Ascending aorta (tissue), 2 donors: ENCODE measurements around the gene ADIPOR2. TPM values are rescaled to one million over a fixed set of nuclear protein-coding genes. Genes with fewer than 3 reads are reported as not detected.

ENCODE experiments used
- DNase-seq, 2 donors: peaks; one replicate each; pipeline ENCODE4 v3.0.0-alpha.2; 2019; ENCODE audit warnings: low spot score in 2 of 2
- H3K27ac ChIP-seq, 2 donors: fragments of 200-600 bp; sonication (generic); one replicate each; pipeline ENCODE4 v1.5.1; 2016 to 2017; ENCODE audit warnings: mild to moderate bottlenecking in 1 of 2
- H3K27me3 ChIP-seq: fragments of 200-600 bp; sonication (generic); one replicate; pipeline ENCODE4 v1.5.1; 2017
- H3K36me3 ChIP-seq, 2 donors: fragments of 200-600 bp; sonication (generic); one replicate each; pipeline ENCODE4 v1.5.1; 2016
- H3K4me1 ChIP-seq, 2 donors: fragments of 200-600 bp; sonication (generic); one replicate each; pipeline ENCODE4 v1.5.1; 2016 to 2017; ENCODE audit warnings: mild to moderate bottlenecking in 1 of 2
- H3K4me3 ChIP-seq, 2 donors: fragments of 200-600 bp; sonication (generic); one replicate each; pipeline ENCODE4 v1.5.1; 2016 to 2017; ENCODE audit warnings: mild to moderate bottlenecking in 1 of 2
- H3K9me3 ChIP-seq, 2 donors: fragments of 200-600 bp; sonication (generic); one replicate each; pipeline ENCODE4 v1.5.1; 2016
- CTCF ChIP-seq, 3 experiments: fragments of 200-600 bp in 2 of 3; fragments of 450-650 bp in 1 of 3; sonication (generic) in 2 of 3; IDR thresholded peaks; one replicate each; pipeline ENCODE4 v1.5.1; 2016 to 2019; ENCODE audit warnings: antibody characterized with exemption in 3 of 3, mild to moderate bottlenecking in 1 of 3, moderate library complexity in 1 of 3
- intact Hi-C: fragments of 100-400 bp; cut with DNase I; formaldehyde crosslinking; loops from one replicate; pipeline ENCODE4 v1.15.1; 2023
- total RNA-seq: library from RNA; depleted of rRNA; stranded (reverse); fragments of >200 nt; gene quantifications from one replicate; pipeline ENCODE4 v1.1.0, GENCODE V29; 2016

ADIPOR2 gene
- total RNA-seq, 1 donor from 2014 or later = 25.7 TPM

- H3K4me1 ChIP-seq = peaks cover 0 to 4% of the 10 kb centered on the region in 2 donors
- no peak overlapping the region for H3K4me3 ChIP-seq
- DNase-seq = no peak
- H3K27me3 ChIP-seq = no peaks in the 10 kb centered on the region
- no peak for TF ChIP-seq CTCF (IDR thresholded peaks at IDR 0.05)
- no peak overlapping the region for H3K27ac ChIP-seq
- H3K36me3 ChIP-seq = no peaks in the 10 kb centered on the region
- no peaks in the 10 kb centered on the region for H3K9me3 ChIP-seq
- intact Hi-C loops = no loop called here
Measured at GRCh38 chr12:1810201-1810930, 119.5 kb downstream of the ADIPOR2 start.

DNA sequence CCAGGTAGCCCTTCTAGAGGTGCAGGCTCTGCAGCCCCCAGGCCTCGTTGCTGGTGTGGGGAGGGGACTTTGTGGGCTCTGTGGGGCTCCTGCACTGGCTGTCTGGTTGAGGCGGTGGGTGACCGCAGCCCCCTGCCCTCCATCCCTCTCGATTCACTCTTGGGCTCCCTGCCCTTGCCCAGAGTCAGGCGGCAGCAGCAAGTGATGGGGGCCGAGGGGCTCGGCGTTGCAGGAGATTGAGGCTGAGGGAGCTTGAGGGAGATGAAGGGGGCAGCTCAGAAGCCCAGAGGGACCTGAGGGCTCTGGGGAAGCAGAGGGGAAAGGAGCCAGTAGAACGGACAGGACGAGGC, 120.0 kb downstream of the ADIPOR2 start:
- Histone ChIP-seq H3K27me3 (no peaks in the 10 kb centered on the region), H3K36me3 (no peaks in the 10 kb centered on the region), H3K4me3 (no peak overlapping the region), H3K4me1 (peaks cover 0 to 3% of the 10 kb centered on the region in 2 donors), H3K27ac (no peak overlapping the region), H3K9me3 (no peaks in the 10 kb centered on the region)
- intact Hi-C loops = no loop called here
- no peak for DNase-seq
- TF ChIP-seq CTCF (IDR thresholded peaks at IDR 0.05) = no peak

DNA sequence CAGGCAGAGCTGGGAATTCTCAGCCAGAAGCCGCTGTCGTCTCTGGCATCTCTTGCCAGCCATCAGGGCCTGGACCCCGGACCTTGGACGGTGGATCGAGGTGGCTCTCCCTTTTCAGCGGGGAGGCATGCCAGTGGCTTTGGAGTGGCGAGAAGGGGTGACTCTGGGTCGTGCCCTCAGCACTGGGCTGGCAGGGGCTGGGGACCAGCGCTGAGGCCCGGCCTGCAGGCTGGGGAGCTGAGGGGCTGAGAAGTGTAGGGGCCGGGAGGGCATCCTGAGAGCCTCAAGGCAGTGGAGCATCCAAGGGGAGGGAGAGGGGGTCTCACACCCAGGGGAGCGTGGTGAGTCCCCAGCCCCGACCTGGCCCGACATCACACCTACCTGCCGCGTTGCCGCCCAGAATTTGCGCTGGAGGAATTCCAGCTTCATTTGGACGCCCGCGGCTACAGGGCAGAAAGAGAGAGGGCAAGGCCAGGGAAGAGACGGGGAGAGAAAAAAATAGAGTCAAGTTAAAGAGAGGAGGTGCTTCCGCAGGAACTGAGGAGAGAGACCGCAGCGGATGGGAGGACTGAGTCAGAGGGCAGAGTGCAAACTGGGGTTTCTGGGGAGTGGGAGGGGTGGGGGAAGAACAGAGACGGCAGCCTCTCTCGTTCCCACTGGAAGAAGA, 120.5 kb downstream of the ADIPOR2 start:
- no peaks in the 10 kb centered on the region for H3K36me3 ChIP-seq
- no peak overlapping the region for H3K4me3 ChIP-seq
- intact Hi-C loops = no loop called here
- no peak for TF ChIP-seq CTCF (IDR thresholded peaks at IDR 0.05)
- no peak for DNase-seq
- no peaks in the 10 kb centered on the region for H3K4me1 ChIP-seq
- H3K9me3 ChIP-seq = no peaks in the 10 kb centered on the region
- no peaks in the 10 kb centered on the region for H3K27me3 ChIP-seq
- peak overlapping the region; percentile 27 to 47 for H3K27ac ChIP-seq

DNA sequence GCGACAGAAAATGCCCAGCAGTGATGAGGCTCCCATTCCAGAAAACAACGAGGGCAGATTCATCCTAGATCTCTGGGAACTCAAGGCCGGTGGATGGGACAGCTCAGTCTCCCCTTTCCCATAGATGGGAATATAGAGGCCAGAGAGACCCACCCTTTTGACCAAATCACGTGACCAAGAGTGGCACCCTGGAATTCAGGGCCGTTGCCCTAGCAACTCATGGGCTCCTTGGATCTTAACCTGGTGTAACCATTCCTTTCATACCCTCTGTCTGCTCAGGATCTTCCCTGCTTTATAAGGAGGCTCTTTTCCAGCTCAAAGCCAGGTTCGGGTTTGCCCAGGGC, 121.0 kb downstream of the ADIPOR2 start:
- intact Hi-C loops = no loop called here
- H3K4me1 ChIP-seq = no peaks in the 10 kb centered on the region

DNA sequence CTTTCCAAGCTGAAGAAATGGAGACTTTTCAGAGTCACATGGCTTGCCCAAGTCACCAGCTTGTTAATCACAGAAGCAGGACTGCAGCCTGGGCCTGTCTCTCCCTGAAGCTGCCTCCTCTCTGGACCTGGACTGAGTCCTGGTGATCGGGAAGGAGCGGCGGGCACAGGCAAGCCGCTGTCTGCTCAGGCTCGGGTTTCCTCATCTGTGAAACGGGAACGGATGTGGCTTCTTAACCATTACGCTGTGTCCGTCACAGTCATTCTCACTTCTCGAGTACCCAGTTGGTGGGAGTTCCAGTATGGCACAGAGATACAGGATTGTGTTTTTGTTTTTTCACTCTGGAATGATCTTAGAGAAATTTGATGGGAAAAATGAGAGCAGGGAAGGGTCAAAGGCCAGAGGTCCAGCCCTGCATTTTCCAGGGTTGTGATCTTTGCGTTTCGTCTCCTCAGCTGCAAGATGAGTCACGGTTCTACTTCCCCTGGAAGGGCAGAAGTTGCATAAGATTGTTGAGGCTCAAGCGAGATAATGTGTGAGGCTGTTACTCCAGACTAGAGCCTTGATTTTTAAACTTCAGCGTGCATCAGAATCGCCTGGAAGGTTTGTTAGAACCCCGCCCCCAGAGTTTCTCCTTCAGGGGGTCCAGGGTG, 121.9 kb downstream of the ADIPOR2 start:
- Histone ChIP-seq H3K4me1 (no peaks in the 10 kb centered on the region), H3K36me3 (no peaks in the 10 kb centered on the region), H3K27me3 (no peaks in the 10 kb centered on the region), H3K27ac (peak overlapping the region; percentile 40 to 47), H3K9me3 (no peaks in the 10 kb centered on the region), H3K4me3 (no peak overlapping the region)
- DNase-seq = no peak
- intact Hi-C loops = no loop called here
- TF ChIP-seq CTCF (IDR thresholded peaks at IDR 0.05) = no peak

More for the DNA sequence above, 121.0 kb downstream of the ADIPOR2 start:
- H3K9me3 ChIP-seq = no peaks in the 10 kb centered on the region
- no peak for DNase-seq
- no peaks in the 10 kb centered on the region for H3K36me3 ChIP-seq
- peak overlapping the region; percentile 40 to 47 for H3K27ac ChIP-seq
- no peak for TF ChIP-seq CTCF (IDR thresholded peaks at IDR 0.05)
- H3K4me3 ChIP-seq = no peak overlapping the region
- H3K27me3 ChIP-seq = no peaks in the 10 kb centered on the region
